K562 (cell line): ENCODE measurements around the gene TMEM131L. TPM values are rescaled to one million over a fixed set of nuclear protein-coding genes. Genes with fewer than 3 reads are reported as not detected.

ENCODE experiments used
- ATAC-seq: fragments of 200-7000 bp; cut with Tn5 transposase; 3 replicates; pipeline ENCODE4 v1.9.1; 2020; ENCODE audit warnings: moderate library complexity
- BruUV-seq: library from RNA; stranded (reverse); fragments of 400-500 nt; replicated peaks from 2 replicates; lab custom pipeline; 2021; lab: Mats Ljungman, UMichigan
- CTCF ChIA-PET: fragments of 300-600 bp; formaldehyde crosslinking; extraction: SDS; loops from one replicate; lab custom pipeline; 2021; ENCODE audit warnings: low intra/inter-chr PET ratio; lab: Yijun Ruan, JAX
- POLR2A ChIA-PET: fragments of 300-600, 350-650 bp; sonication (Branson Sonifier 250); formaldehyde crosslinking; extraction: SDS; loops from one replicate; lab custom pipeline; 2021; ENCODE audit warnings: antibody characterized with exemption, inconsistent platforms; lab: Yijun Ruan, JAX
- DNase-seq, 4 experiments: peaks; one replicate each; pipeline versions ENCODE4 v3.0.0 to v3.0.0-alpha.2; 2011 to 2018; ENCODE audit warnings: low spot score in 3 of 4, mixed read lengths in 3 of 4; ENCODE audit errors: extremely low read depth in 1 of 4
- FAIRE-seq: peaks from 2 replicates; lab custom pipeline; 2011; peaks lifted over from hg19 to GRCh38; lab: Jason Lieb, UNC
- H2AFZ ChIP-seq: 2 replicates; pipeline ENCODE4 v1.6.0; 2011; ENCODE audit warnings: low read depth, low read length, control low read depth, inconsistent platforms
- H3K27ac ChIP-seq: fragments of 200-600 bp; 3 replicates; pipeline ENCODE4 v1.8.0; 2011; ENCODE audit warnings: low read depth, mild to moderate bottlenecking, control low read depth, inconsistent platforms, low read length, moderate library complexity, mixed read lengths; ENCODE audit errors: extremely low read depth
- H3K27me3 ChIP-seq, 2 experiments: fragments of 300-600 bp in 1 of 2; 2 replicates in 1 of 2; 3 replicates in 1 of 2; pipeline versions ENCODE4 v1.6.0 to v1.8.0; 2011; ENCODE audit warnings: inconsistent platforms in 2 of 2, low read length in 2 of 2, mild to moderate bottlenecking in 1 of 2, mixed read lengths in 1 of 2, moderate library complexity in 1 of 2; ENCODE audit not compliant: control insufficient read depth in 2 of 2, insufficient read depth in 2 of 2
- H3K36me3 ChIP-seq: fragments of 300-600 bp; 3 replicates; pipeline ENCODE4 v1.8.0; 2011; ENCODE audit warnings: mild to moderate bottlenecking, low read length, inconsistent platforms; ENCODE audit not compliant: control insufficient read depth, insufficient read depth
- H3K4me1 ChIP-seq, 2 experiments: fragments of 200-600 bp in 1 of 2; replicated peaks in 1 of 2; 2 replicates in 1 of 2; 3 replicates in 1 of 2; pipeline versions ENCODE4 v1.5.1 to v1.8.0; 2011; ENCODE audit warnings: inconsistent platforms in 2 of 2, low read length in 2 of 2, mild to moderate bottlenecking in 1 of 2, mixed read lengths in 1 of 2, moderate library complexity in 1 of 2; ENCODE audit not compliant: control insufficient read depth in 2 of 2, insufficient read depth in 2 of 2
- H3K4me2 ChIP-seq: 2 replicates; pipeline ENCODE4 v1.6.1; 2011; ENCODE audit warnings: low read length, control low read depth, inconsistent platforms, mixed read lengths; ENCODE audit not compliant: insufficient read depth
- H3K4me3 ChIP-seq: fragments of 200-600 bp; sonication (generic), shearing (Covaris generic); 2 replicates; pipeline ENCODE4 v1.5.1; 2016; ENCODE audit warnings: control low read depth, inconsistent platforms
- H3K79me2 ChIP-seq: fragments of 200-600 bp; 3 replicates; pipeline ENCODE4 v1.8.0; 2011; ENCODE audit warnings: low read length, inconsistent platforms; ENCODE audit not compliant: control insufficient read depth, insufficient read depth
- H3K9ac ChIP-seq, 2 experiments: 2 replicates each; pipeline versions ENCODE4 v1.6.0 to v1.6.1; 2011; ENCODE audit warnings: low read depth in 2 of 2, low read length in 2 of 2, control low read depth in 1 of 2, inconsistent platforms in 1 of 2, mild to moderate bottlenecking in 1 of 2, mixed read lengths in 1 of 2; ENCODE audit not compliant: insufficient read depth in 1 of 2
- H3K9me1 ChIP-seq: one replicate; pipeline ENCODE4 v1.6.0; 2011; ENCODE audit warnings: inconsistent platforms, mild to moderate bottlenecking, low read length, moderate library complexity; ENCODE audit not compliant: control insufficient read depth, insufficient read depth
- H3K9me3 ChIP-seq: replicated peaks from 2 replicates; pipeline ENCODE4 v1.5.1; 2011; ENCODE audit warnings: low read depth, low read length, inconsistent platforms; ENCODE audit not compliant: control insufficient read depth, insufficient read depth
- H4K20me1 ChIP-seq: replicated peaks from 2 replicates; pipeline ENCODE4 v1.6.1; 2011; ENCODE audit warnings: low read length, inconsistent platforms, mixed read lengths; ENCODE audit not compliant: control insufficient read depth, insufficient read depth
- DIDO1 ChIP-seq: fragments of 450-650 bp; IDR thresholded peaks from 2 replicates; pipeline ENCODE4 v1.6.1; 2016; ENCODE audit warnings: low read depth, missing biosample characterization, missing genetic modification characterization
- ELK3 ChIP-seq: fragments of 450-650 bp; formaldehyde crosslinking; IDR thresholded peaks from 2 replicates; pipeline ENCODE4 v1.4.0; 2020; ENCODE audit warnings: mild to moderate bottlenecking
- NFXL1 ChIP-seq: fragments of 450-650 bp; formaldehyde crosslinking; IDR thresholded peaks from 2 replicates; pipeline ENCODE4 v1.4.0; 2021; ENCODE audit warnings: mild to moderate bottlenecking
- SMAD3 ChIP-seq: fragments of 450-650 bp; formaldehyde crosslinking; conservative IDR thresholded peaks from 2 replicates; pipeline ENCODE4 v1.4.0; 2020; ENCODE audit warnings: mild to moderate bottlenecking
- ZNF316 ChIP-seq: fragments of 450-650 bp; IDR thresholded peaks from 2 replicates; pipeline ENCODE4 v1.6.1; 2016
- ZNF639 ChIP-seq, 2 experiments: fragments of 200-800 bp in 1 of 2; sonication (Bioruptor generic) in 1 of 2; sonication (generic) in 1 of 2; formaldehyde crosslinking in 1 of 2; IDR thresholded peaks in 1 of 2; conservative IDR thresholded peaks in 1 of 2; 2 replicates each; pipeline versions ENCODE4 v1.5.0 to v1.6.1; 2016 to 2020; ENCODE audit warnings: missing compliant biosample characterization in 1 of 2, missing genetic modification characterization in 1 of 2, missing genetic modification reagents in 1 of 2
- WGBS: fragments of 100-300 bp; shearing (Covaris generic); methylation state at CpG from one replicate; pipeline ENCODE4 v1.1.6; 2016; ENCODE audit warnings: low coverage, mixed read lengths; ENCODE audit not compliant: insufficient coverage; ENCODE audit errors: missing lambda C conversion rate; 5-methylcytosine and 5-hydroxymethylcytosine counted together
- in situ Hi-C: fragments of 300-500 bp; cut with MboI; formaldehyde crosslinking; loops from 4 replicates; pipeline ENCODE4 v1.15.0; 2018; ENCODE audit warnings: inconsistent platforms, mixed read lengths
- intact Hi-C: fragments of 100-400 bp; cut with micrococcal nuclease; formaldehyde crosslinking; loops from 2 replicates; pipeline ENCODE4 v1.14.2; 2022
- polyA plus RNA-seq, 8 experiments: library from polyadenylated mRNA; depleted of rRNA in 4 of 8; stranded (reverse) in 5 of 8; unstranded in 3 of 8; fragments of >200 nt; fragmentation: Nextera tagmentation in 2 of 8; fragmentation: Illumina TruSeq in 1 of 8; extraction: Ambion mirVana in 2 of 8; extraction: Trizol in 1 of 8; gene quantifications; 2 replicates each; pipeline versions ENCODE4 v1.2.1 to v1.2.3, GENCODE V29; 2011 to 2014; ENCODE audit warnings: inconsistent platforms in 1 of 8, missing spikeins in 1 of 8
- total RNA-seq, 7 experiments: library from RNA; depleted of rRNA in 6 of 7; stranded (reverse); fragments of >200 nt in 6 of 7; fragmentation: Illumina TruSeq in 2 of 7; extraction: Trizol in 2 of 7; gene quantifications; 2 replicates each; pipeline versions ENCODE4 v1.2.1 to v1.2.3, GENCODE V29; 2011 to 2021; ENCODE audit warnings: low replicate concordance in 1 of 7

Gene TMEM131L
- total and polyA plus RNA-seq, 9 of the 15 experiments (the other 6 are each of a cell fraction or from before 2014, with no cell fraction given): 1.2 to 20.8 (median 12.9) TPM

- TF ChIP-seq ELK3 (CRISPR knock-in tag) (no peak), ZNF316 (no peak), NFXL1 (no peak), DIDO1 (tag) (no peak)
These were observed 48.7 kb downstream of the TMEM131L start (continued) for GRCh38 chr4:153514688-153515426.

GRCh38 chr4:153517159-153517558 is 51.0 kb downstream of the TMEM131L start:
- Histone ChIP-seq H3K9me3 (no peaks in the 10 kb centered on the region), H3K4me2 (no peak overlapping the region), H2AFZ (no peak overlapping the region), H3K36me3 (peaks cover 3% of the 10 kb centered on the region; the same call in 2 of the 3 replicates), H3K4me1 (peaks cover 9 to 42% of the 10 kb centered on the region in 2 experiments), H3K79me2 (peaks cover 35% of the 10 kb centered on the region), H3K9me1 (no peaks in the 10 kb centered on the region), H3K9ac (no peak overlapping the region), H3K4me3 (no peak overlapping the region), H4K20me1 (no peaks in the 10 kb centered on the region), H3K27me3 (no peaks in the 10 kb centered on the region), H3K27ac (no peak overlapping the region)
- BruUV-seq: no TSS peak
- DNase-seq: no peak
- ATAC-seq: no peak
- CTCF ChIA-PET: no interaction called here
- TF ChIP-seq SMAD3 (CRISPR knock-in tag) (no peak), ZNF639 (CRISPR knock-in tag; conservative IDR thresholded peaks at IDR 0.05 in 1 of 2, IDR thresholded peaks at IDR 0.05 in 1 of 2) (no peak)
- no peak for FAIRE-seq
- in situ Hi-C loops: no loop called here
- 86% methylated on average over 3 of the region's 3 CpGs for WGBS
- intact Hi-C loops: no loop called here
- POLR2A ChIA-PET: interaction anchor here (0.9 kb wide), 1 partner anchor 13 kb away, joined by 3 read pairs; no protein-coding TSS in a partner anchor
